Osteoblast (primary cell): ENCODE data around the gene SIRT2. TPM values are rescaled to one million over a fixed set of nuclear protein-coding genes. Genes with fewer than 3 reads are reported as not detected.
"Not testable (repeated sequence)": the region's sequence is repeated elsewhere in the genome, so short reads cannot be mapped to it uniquely, and the experiment has no call there.

Experiments
- DNase-seq: peaks from one replicate; pipeline ENCODE4 v3.0.0; 2011; ENCODE audit warnings: low spot score, mixed read lengths; ENCODE audit not compliant: insufficient read length; ENCODE audit errors: missing footprints
- H2AFZ ChIP-seq: 2 replicates; pipeline ENCODE4 v1.6.0; 2011; ENCODE audit warnings: mild to moderate bottlenecking, low read length
- H3K27ac ChIP-seq: 2 replicates; pipeline ENCODE4 v1.5.1; 2011; ENCODE audit warnings: mild to moderate bottlenecking, low read depth, low read length, moderate library complexity
- H3K27me3 ChIP-seq: 2 replicates; pipeline ENCODE4 v1.6.0; 2012; ENCODE audit warnings: mild to moderate bottlenecking, control low read depth, inconsistent platforms, low read length, moderate library complexity; ENCODE audit not compliant: insufficient read depth
- H3K36me3 ChIP-seq: 2 replicates; pipeline ENCODE4 v1.5.1; 2011; ENCODE audit warnings: mild to moderate bottlenecking, low read length, control low read depth, moderate library complexity; ENCODE audit not compliant: insufficient read depth
- H3K4me1 ChIP-seq: 2 replicates; pipeline ENCODE4 v1.5.1; 2011; ENCODE audit warnings: mild to moderate bottlenecking, low read length, control low read depth, moderate library complexity; ENCODE audit not compliant: insufficient read depth
- H3K4me2 ChIP-seq: 2 replicates; pipeline ENCODE4 v1.6.0; 2011; ENCODE audit warnings: mild to moderate bottlenecking, low read length; ENCODE audit not compliant: insufficient read depth
- H3K4me3 ChIP-seq: fragments of 200-600 bp; sonication (generic); 3 replicates; pipeline ENCODE4 v1.5.1; 2012; ENCODE audit warnings: mild to moderate bottlenecking, low read length, inconsistent platforms; ENCODE audit not compliant: insufficient read depth
- H3K79me2 ChIP-seq: 2 replicates; pipeline ENCODE4 v1.6.0; 2012; ENCODE audit warnings: mild to moderate bottlenecking, low read length, control low read depth, inconsistent platforms; ENCODE audit not compliant: insufficient read depth
- H3K9me3 ChIP-seq: 2 replicates; pipeline ENCODE4 v1.5.1; 2011; ENCODE audit warnings: low read depth, low read length, control low read depth
- H4K20me1 ChIP-seq: 2 replicates; pipeline ENCODE4 v1.6.0; 2012; ENCODE audit warnings: mild to moderate bottlenecking, low read length, control low read depth; ENCODE audit not compliant: insufficient read depth
- CTCF ChIP-seq: IDR thresholded peaks from 2 replicates; pipeline ENCODE4 v1.5.1; 2011; ENCODE audit warnings: mild to moderate bottlenecking, low read depth, low read length, moderate library complexity; ENCODE audit errors: extremely low read depth
- total RNA-seq: library from RNA; depleted of rRNA; stranded (reverse); fragments of >200 nt; gene quantifications from 2 replicates; pipeline ENCODE4 v1.2.3, GENCODE V29; 2012

The SIRT2 gene
- total RNA-seq, 1 donor: 77.4 TPM

GRCh38 chr19:38877781-38878574, 21.4 kb downstream of the SIRT2 start, which contains the start of gene RINL:
RINL (minus strand) TSS chr19:38878275; CDS start chr19:38876742, 1,533 bp downstream.
- TF ChIP-seq CTCF: no peak
- H4K20me1 ChIP-seq: no peaks in the 10 kb centered on the region
- no peak within 1 kb of the TSS for H2AFZ ChIP-seq
- H3K9me3 ChIP-seq: no peaks in the 10 kb centered on the region
- H3K4me3 ChIP-seq: no peak within 1 kb of the TSS
- no peak within 1 kb of the TSS for H3K27ac ChIP-seq
- no peaks in the 10 kb centered on the region for H3K36me3 ChIP-seq
- no peaks in the 10 kb centered on the region for H3K4me1 ChIP-seq
- no peaks in the 10 kb centered on the region for H3K27me3 ChIP-seq
- no peaks in the 10 kb centered on the region for H3K79me2 ChIP-seq
- DNase-seq: peak; percentile 68
- H3K4me2 ChIP-seq: no peak within 1 kb of the TSS

GRCh38 chr19:38875656-38876395, 23.6 kb downstream of the SIRT2 start:
- Histone ChIP-seq H3K4me3 (no peak overlapping the region), H3K27me3 (no peaks in the 10 kb centered on the region), H3K36me3 (no peaks in the 10 kb centered on the region), H4K20me1 (no peaks in the 10 kb centered on the region), H3K4me1 (no peaks in the 10 kb centered on the region), H3K79me2 (no peaks in the 10 kb centered on the region), H3K4me2 (no peak overlapping the region), H3K9me3 (no peaks in the 10 kb centered on the region), H2AFZ (no peak overlapping the region), H3K27ac (no peak overlapping the region)
- no peak for DNase-seq
- TF ChIP-seq CTCF: no peak

- H3K79me2 ChIP-seq, H4K20me1 ChIP-seq, H2AFZ ChIP-seq, DNase-seq, H3K27me3 ChIP-seq, H3K4me3 ChIP-seq, H3K4me1 ChIP-seq, H3K27ac ChIP-seq, H3K4me2 ChIP-seq, H3K9me3 ChIP-seq, H3K36me3 ChIP-seq: not testable (repeated sequence)
These were observed 26.0 kb downstream of the SIRT2 start for GRCh38 chr19:38873400-38873799.

- Histone ChIP-seq H3K9me3 (no peaks in the 10 kb centered on the region), H3K4me3 (no peak overlapping the region), H3K4me2 (no peak overlapping the region), H2AFZ (no peak overlapping the region), H4K20me1 (no peaks in the 10 kb centered on the region), H3K79me2 (no peaks in the 10 kb centered on the region), H3K27me3 (no peaks in the 10 kb centered on the region), H3K27ac (no peak overlapping the region), H3K36me3 (no peaks in the 10 kb centered on the region), H3K4me1 (peaks cover 6% of the 10 kb centered on the region)
- TF ChIP-seq CTCF: no peak
- DNase-seq: peak; percentile 65
These were observed 28.8 kb downstream of the SIRT2 start for GRCh38 chr19:38870612-38871011.
